Neural cell (in vitro differentiated cells): ENCODE measurements around the gene SYT13. TPM values are rescaled to one million over a fixed set of nuclear protein-coding genes. Genes with fewer than 3 reads are reported as not detected.

Experiments used
- H2AFZ ChIP-seq: fragments of 200-600, 300-800 bp; sonication (generic), shearing (Covaris generic); 2 replicates; pipeline ENCODE4 v1.6.0; 2014; ENCODE audit warnings: low read depth, mild to moderate bottlenecking, antibody characterized with exemption, low read length, moderate library complexity
- H3F3A ChIP-seq: fragments of 200-600 bp; shearing (Covaris generic); 2 replicates; pipeline ENCODE4 v1.6.1; 2016; ENCODE audit warnings: mild to moderate bottlenecking, moderate library complexity, mixed read lengths, antibody characterized with exemption, low read length; ENCODE audit not compliant: insufficient read depth, poor library complexity, severe bottlenecking
- H3K27ac ChIP-seq: fragments of 200-600, 300-800 bp; sonication (generic), shearing (Covaris generic); 2 replicates; pipeline ENCODE4 v1.5.1; 2014; ENCODE audit warnings: mild to moderate bottlenecking, low read length, moderate library complexity
- H3K27me3 ChIP-seq: fragments of 300-800, 200-600 bp; sonication (generic), shearing (Covaris generic); 2 replicates; pipeline ENCODE4 v1.6.0; 2014; ENCODE audit warnings: mild to moderate bottlenecking, low read depth, low read length, moderate library complexity; ENCODE audit not compliant: insufficient read depth
- H3K36me3 ChIP-seq: fragments of 300-800, 200-600 bp; sonication (generic), shearing (Covaris generic); 2 replicates; pipeline ENCODE4 v1.5.1; 2014; ENCODE audit warnings: mild to moderate bottlenecking, antibody characterized with exemption, low read length, moderate library complexity; ENCODE audit not compliant: insufficient read depth
- H3K4me2 ChIP-seq: fragments of 300-800, 200-600 bp; sonication (generic), shearing (Covaris generic); 2 replicates; pipeline ENCODE4 v1.6.0; 2014; ENCODE audit warnings: mild to moderate bottlenecking, low read length
- H3K4me3 ChIP-seq: fragments of 300-800, 200-600 bp; sonication (generic), shearing (Covaris generic); 2 replicates; pipeline ENCODE4 v1.5.1; 2014; ENCODE audit warnings: mild to moderate bottlenecking, low read length, moderate library complexity
- H3K79me2 ChIP-seq: fragments of 200-600 bp; shearing (Covaris generic); replicated peaks from 2 replicates; pipeline ENCODE4 v1.6.0; 2014; ENCODE audit warnings: mild to moderate bottlenecking, low read length, moderate library complexity; ENCODE audit not compliant: insufficient read depth
- H3K9ac ChIP-seq: fragments of 300-800, 200-600 bp; sonication (generic), shearing (Covaris generic); 2 replicates; pipeline ENCODE4 v1.6.1; 2016; ENCODE audit warnings: mild to moderate bottlenecking, low read length, mixed read lengths
- H3K9me2 ChIP-seq: fragments of 200-600 bp; shearing (Covaris generic); 2 replicates; pipeline ENCODE4 v1.6.1; 2016; ENCODE audit warnings: mild to moderate bottlenecking, low read length, mixed read lengths; ENCODE audit not compliant: insufficient read depth
- H3K9me3 ChIP-seq: fragments of 200-600, 300-800 bp; sonication (generic), shearing (Covaris generic); 2 replicates; pipeline ENCODE4 v1.6.1; 2016; ENCODE audit warnings: mild to moderate bottlenecking, mixed run types, low read length, moderate library complexity, mixed read lengths
- H4K20me1 ChIP-seq: fragments of 200-600 bp; shearing (Covaris generic); 2 replicates; pipeline ENCODE4 v1.6.1; 2016; ENCODE audit warnings: mild to moderate bottlenecking, mixed run types; ENCODE audit not compliant: insufficient read depth
- CTCF ChIP-seq: fragments of 450-650 bp; IDR thresholded peaks from 2 replicates; pipeline ENCODE4 v1.5.1; 2014; ENCODE audit warnings: antibody characterized with exemption, mild to moderate bottlenecking, moderate library complexity; ENCODE audit not compliant: poor library complexity, severe bottlenecking
- EP300 ChIP-seq: fragments of 450-650 bp; conservative IDR thresholded peaks from 2 replicates; pipeline ENCODE4 v1.6.1; 2014; ENCODE audit warnings: antibody characterized with exemption, mild to moderate bottlenecking, moderate library complexity; ENCODE audit not compliant: poor library complexity, severe bottlenecking
- EZH2 ChIP-seq: fragments of 200-600, 300-800 bp; shearing (Covaris generic), sonication (generic); IDR thresholded peaks from 2 replicates; pipeline ENCODE4 v1.6.1; 2014; ENCODE audit warnings: antibody characterized with exemption, low read length, borderline replicate concordance, mild to moderate bottlenecking; ENCODE audit not compliant: insufficient read depth, poor library complexity, severe bottlenecking
- MXI1 ChIP-seq: fragments of 450-650 bp; conservative IDR thresholded peaks from 2 replicates; pipeline ENCODE4 v1.6.1; 2014; ENCODE audit warnings: antibody characterized with exemption, mild to moderate bottlenecking; ENCODE audit not compliant: poor library complexity, severe bottlenecking
- POLR2AphosphoS5 ChIP-seq: IDR thresholded peaks from 2 replicates; pipeline ENCODE4 v1.6.1; 2012
- RAD21 ChIP-seq: fragments of 450-650 bp; conservative IDR thresholded peaks from 2 replicates; pipeline ENCODE4 v1.6.1; 2014; ENCODE audit warnings: antibody characterized with exemption, mild to moderate bottlenecking, moderate library complexity
- SMC3 ChIP-seq: fragments of 450-650 bp; conservative IDR thresholded peaks from 2 replicates; pipeline ENCODE4 v1.6.1; 2014; ENCODE audit warnings: antibody characterized with exemption, mild to moderate bottlenecking, moderate library complexity; ENCODE audit not compliant: poor library complexity
- TAF1 ChIP-seq: IDR thresholded peaks from 2 replicates; pipeline ENCODE4 v1.6.1; 2012; ENCODE audit warnings: low read depth
- polyA plus RNA-seq: library from polyadenylated mRNA; depleted of rRNA; stranded (reverse); fragments of >200 nt; gene quantifications from 2 replicates; pipeline ENCODE4 v1.2.3, GENCODE V29; 2014
- TF ChIP-seq, protein P1 (sequence below): IDR thresholded peaks from 2 replicates; pipeline ENCODE4 v1.6.1; 2012; ENCODE audit warnings: borderline replicate concordance

Gene SYT13
- polyA plus RNA-seq, 1 donor from 2014 or later, result 60.8 TPM

GRCh38 chr11:45217991-45218390 lies 68.2 kb downstream of the SYT13 start:
- TF ChIP-seq, protein P1, sequence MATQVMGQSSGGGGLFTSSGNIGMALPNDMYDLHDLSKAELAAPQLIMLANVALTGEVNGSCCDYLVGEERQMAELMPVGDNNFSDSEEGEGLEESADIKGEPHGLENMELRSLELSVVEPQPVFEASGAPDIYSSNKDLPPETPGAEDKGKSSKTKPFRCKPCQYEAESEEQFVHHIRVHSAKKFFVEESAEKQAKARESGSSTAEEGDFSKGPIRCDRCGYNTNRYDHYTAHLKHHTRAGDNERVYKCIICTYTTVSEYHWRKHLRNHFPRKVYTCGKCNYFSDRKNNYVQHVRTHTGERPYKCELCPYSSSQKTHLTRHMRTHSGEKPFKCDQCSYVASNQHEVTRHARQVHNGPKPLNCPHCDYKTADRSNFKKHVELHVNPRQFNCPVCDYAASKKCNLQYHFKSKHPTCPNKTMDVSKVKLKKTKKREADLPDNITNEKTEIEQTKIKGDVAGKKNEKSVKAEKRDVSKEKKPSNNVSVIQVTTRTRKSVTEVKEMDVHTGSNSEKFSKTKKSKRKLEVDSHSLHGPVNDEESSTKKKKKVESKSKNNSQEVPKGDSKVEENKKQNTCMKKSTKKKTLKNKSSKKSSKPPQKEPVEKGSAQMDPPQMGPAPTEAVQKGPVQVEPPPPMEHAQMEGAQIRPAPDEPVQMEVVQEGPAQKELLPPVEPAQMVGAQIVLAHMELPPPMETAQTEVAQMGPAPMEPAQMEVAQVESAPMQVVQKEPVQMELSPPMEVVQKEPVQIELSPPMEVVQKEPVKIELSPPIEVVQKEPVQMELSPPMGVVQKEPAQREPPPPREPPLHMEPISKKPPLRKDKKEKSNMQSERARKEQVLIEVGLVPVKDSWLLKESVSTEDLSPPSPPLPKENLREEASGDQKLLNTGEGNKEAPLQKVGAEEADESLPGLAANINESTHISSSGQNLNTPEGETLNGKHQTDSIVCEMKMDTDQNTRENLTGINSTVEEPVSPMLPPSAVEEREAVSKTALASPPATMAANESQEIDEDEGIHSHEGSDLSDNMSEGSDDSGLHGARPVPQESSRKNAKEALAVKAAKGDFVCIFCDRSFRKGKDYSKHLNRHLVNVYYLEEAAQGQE, result no peak
- TF ChIP-seq MXI1, result no peak
- no peak for TF ChIP-seq SMC3
- TF ChIP-seq EZH2, result no peak
- TF ChIP-seq EP300, result no peak
- no peak for TF ChIP-seq POLR2AphosphoS5
- no peak for TF ChIP-seq RAD21
- no peak for TF ChIP-seq CTCF
- TF ChIP-seq TAF1, result no peak
- H2AFZ ChIP-seq, result no peak overlapping the region
- H3K9ac ChIP-seq, result no peak overlapping the region
- H3K9me2 ChIP-seq, result no peaks in the 10 kb centered on the region
- no peaks in the 10 kb centered on the region for H3K27me3 ChIP-seq
- H3K36me3 ChIP-seq, result no peaks in the 10 kb centered on the region
- no peaks in the 10 kb centered on the region for H3K9me3 ChIP-seq
- H4K20me1 ChIP-seq, result no peaks in the 10 kb centered on the region
- H3K4me2 ChIP-seq, result no peak overlapping the region
- no peak overlapping the region for H3K27ac ChIP-seq
- H3K79me2 ChIP-seq, result no peaks in the 10 kb centered on the region
- H3F3A ChIP-seq, result no peaks in the 10 kb centered on the region
- no peak overlapping the region for H3K4me3 ChIP-seq

GRCh38 chr11:45216901-45217300 lies 69.2 kb downstream of the SYT13 start:
- Histone ChIP-seq H3K4me3 (no peak overlapping the region), H3K9me2 (no peaks in the 10 kb centered on the region), H3K36me3 (no peaks in the 10 kb centered on the region), H3K4me2 (no peak overlapping the region), H3K9ac (no peak overlapping the region), H3K27me3 (no peaks in the 10 kb centered on the region), H3F3A (no peaks in the 10 kb centered on the region), H2AFZ (no peak overlapping the region), H3K9me3 (no peaks in the 10 kb centered on the region), H3K27ac (no peak overlapping the region), H3K79me2 (no peaks in the 10 kb centered on the region), H4K20me1 (no peaks in the 10 kb centered on the region)
- TF ChIP-seq RAD21 (no peak), POLR2AphosphoS5 (no peak), MXI1 (no peak), SMC3 (no peak), CTCF (no peak), TAF1 (no peak), EP300 (no peak)
